ENCODE results near the gene ALMS1.
"Not testable (repeated sequence)": the region's sequence is repeated elsewhere in the genome, so short reads cannot be mapped to it uniquely, and the experiment has no call there.

ALMS1 gene

GRCh38 chr2:73468376-73468775 lies 82.7 kb downstream of the ALMS1 start:
- no peak overlapping the region for H2AK5ac ChIP-seq (ENCODE audit: low read length)
- no peaks in the 10 kb centered on the region for H3K79me1 ChIP-seq (ENCODE audit: low read length)
- H4K8ac ChIP-seq (ENCODE audit: low read depth, low read length) = no peak overlapping the region
- H3K27me3 ChIP-seq (ENCODE audit: insufficient read depth, low read length) = no peaks in the 10 kb centered on the region
- no peak for DNase-seq
- no peak overlapping the region for H3K27ac ChIP-seq (ENCODE audit: low read depth, low read length)
- H3K9me3 ChIP-seq (ENCODE audit: insufficient read depth, low read depth, low read length) = no peaks in the 10 kb centered on the region
- H3K79me2 ChIP-seq (ENCODE audit: control insufficient read depth, insufficient read depth, low read length, poor library complexity) = no peaks in the 10 kb centered on the region
- no peak overlapping the region for H3K4ac ChIP-seq (ENCODE audit: low read depth, low read length)
- WGBS (ENCODE audit: extremely low coverage, insufficient coverage, insufficient read length) = no CpG with 5 or more reads among the region's 1 CpG
- H2BK5ac ChIP-seq (ENCODE audit: low read depth, low read length, poor library complexity) = no peak overlapping the region
- no peak overlapping the region for H3K9ac ChIP-seq (ENCODE audit: low read length)
- no peak overlapping the region for H4K91ac ChIP-seq (ENCODE audit: low read depth, low read length)
- no peaks in the 10 kb centered on the region for H3K36me3 ChIP-seq (ENCODE audit: control insufficient read depth in 1 of 2, insufficient read depth in 2 of 2, low read length in 2 of 2)
- no peak overlapping the region for H2BK12ac ChIP-seq (ENCODE audit: low read length)
- no peak overlapping the region for H3K4me2 ChIP-seq (ENCODE audit: low read length)
- no peak overlapping the region for H4K12ac ChIP-seq (ENCODE audit: low read depth, low read length)
- no peak overlapping the region for H3K14ac ChIP-seq (ENCODE audit: low read length)
- no peak overlapping the region for H3K18ac ChIP-seq (ENCODE audit: low read length)
- H3K23ac ChIP-seq (ENCODE audit: low read length) = no peak overlapping the region
- H3K4me3 ChIP-seq (ENCODE audit: low read depth, low read length) = no peak overlapping the region
- no peak overlapping the region for H2AFZ ChIP-seq (ENCODE audit: insufficient read depth, low read length, poor library complexity)
- H3K4me1 ChIP-seq (ENCODE audit: control insufficient read depth in 1 of 2, insufficient read depth in 2 of 2, low read length in 2 of 2) = no peaks in the 10 kb centered on the region
- no peak overlapping the region for H2BK120ac ChIP-seq (ENCODE audit: insufficient read depth, low read length, poor library complexity)

GRCh38 chr2:73483874-73484273 lies 98.2 kb downstream of the ALMS1 start:
- not testable (repeated sequence) for H4K91ac ChIP-seq (ENCODE audit: low read depth, low read length); H3K4ac ChIP-seq (ENCODE audit: low read depth, low read length); DNase-seq; H3K27me3 ChIP-seq (ENCODE audit: insufficient read depth, low read length); H3K79me1 ChIP-seq (ENCODE audit: low read length); H3K4me2 ChIP-seq (ENCODE audit: low read length); H2BK120ac ChIP-seq (ENCODE audit: insufficient read depth, low read length, poor library complexity); H4K8ac ChIP-seq (ENCODE audit: low read depth, low read length); H3K4me3 ChIP-seq (ENCODE audit: low read depth, low read length); H3K9me3 ChIP-seq (ENCODE audit: insufficient read depth, low read depth, low read length); H3K36me3 ChIP-seq (ENCODE audit: control insufficient read depth in 1 of 2, insufficient read depth in 2 of 2, low read length in 2 of 2); H3K23ac ChIP-seq (ENCODE audit: low read length); H3K27ac ChIP-seq (ENCODE audit: low read depth, low read length); H2AK5ac ChIP-seq (ENCODE audit: low read length); H3K4me1 ChIP-seq (ENCODE audit: control insufficient read depth in 1 of 2, insufficient read depth in 2 of 2, low read length in 2 of 2); H2AFZ ChIP-seq (ENCODE audit: insufficient read depth, low read length, poor library complexity); H3K9ac ChIP-seq (ENCODE audit: low read length); H4K12ac ChIP-seq (ENCODE audit: low read depth, low read length); H2BK5ac ChIP-seq (ENCODE audit: low read depth, low read length, poor library complexity); H2BK12ac ChIP-seq (ENCODE audit: low read length); H3K79me2 ChIP-seq (ENCODE audit: control insufficient read depth, insufficient read depth, low read length, poor library complexity); H3K14ac ChIP-seq (ENCODE audit: low read length); H3K18ac ChIP-seq (ENCODE audit: low read length)
- no CpG with 5 or more reads among the region's 1 CpG for WGBS (ENCODE audit: extremely low coverage, insufficient coverage, insufficient read length)

DNA sequence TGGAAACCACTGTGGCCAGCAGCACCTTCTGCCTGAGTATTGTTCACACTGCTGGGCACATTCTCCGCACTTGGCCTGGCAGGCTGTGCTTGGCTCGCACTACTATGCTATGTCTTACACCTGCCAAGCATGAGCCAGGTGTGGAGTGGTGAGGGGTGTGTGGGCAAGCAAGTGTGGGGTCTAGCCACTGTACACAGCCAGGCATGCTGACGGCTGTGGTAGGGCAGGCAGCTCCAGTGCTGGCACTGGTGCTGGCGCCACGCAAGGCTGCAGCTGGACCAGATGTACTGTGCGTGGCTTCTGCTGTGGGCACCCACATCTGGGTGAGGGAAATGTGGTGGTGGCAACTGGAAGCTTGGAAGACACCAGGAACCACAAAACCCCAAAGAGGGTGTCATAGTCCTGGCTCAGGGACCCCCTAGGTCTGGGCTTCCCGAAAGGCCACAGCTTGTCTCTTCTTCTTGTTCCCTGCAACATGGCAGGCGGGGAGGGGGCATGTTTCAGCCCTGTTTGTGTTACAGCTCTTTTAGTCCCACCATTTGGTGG lies 101.5 kb downstream of the ALMS1 start:
- Histone ChIP-seq H3K4me3 (ENCODE audit: low read depth, low read length) (peak overlapping the region; percentile 58), H3K9me3 (ENCODE audit: insufficient read depth, low read depth, low read length) (peaks cover 5% of the 10 kb centered on the region)
- WGBS (ENCODE audit: extremely low coverage, insufficient coverage, insufficient read length) = no CpG with 5 or more reads among the region's 8 CpGs

DNA sequence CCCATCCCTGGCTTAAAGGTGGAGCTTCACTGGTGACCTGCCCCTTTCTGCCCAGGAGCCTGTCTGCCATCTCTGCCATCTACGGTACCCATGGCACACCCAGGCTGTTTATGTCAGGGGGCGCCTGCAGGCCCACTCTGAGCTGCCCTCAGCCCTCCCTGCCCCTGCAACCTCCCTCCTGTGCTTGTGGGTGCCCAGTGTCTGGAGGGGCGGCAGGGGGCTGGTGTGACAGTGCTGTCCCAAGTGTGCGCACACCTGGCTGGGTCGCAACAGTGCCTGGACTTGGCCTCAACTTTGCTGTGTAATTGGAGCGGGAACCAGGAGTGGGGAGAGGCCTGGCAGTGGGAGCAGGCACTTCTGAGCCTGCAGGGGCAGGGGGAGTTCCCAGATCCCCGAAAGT lies 102.4 kb downstream of the ALMS1 start:
- WGBS (ENCODE audit: extremely low coverage, insufficient coverage, insufficient read length) = no CpG with 5 or more reads among the region's 7 CpGs
- Histone ChIP-seq H2AK5ac (ENCODE audit: low read length) (no peak overlapping the region), H3K9me3 (ENCODE audit: insufficient read depth, low read depth, low read length) (peaks cover 5% of the 10 kb centered on the region), H3K4me1 (ENCODE audit: control insufficient read depth in 1 of 2, insufficient read depth in 2 of 2, low read length in 2 of 2) (no peaks in the 10 kb centered on the region), H4K12ac (ENCODE audit: low read depth, low read length) (no peak overlapping the region), H4K8ac (ENCODE audit: low read depth, low read length) (no peak overlapping the region), H3K14ac (ENCODE audit: low read length) (no peak overlapping the region), H4K91ac (ENCODE audit: low read depth, low read length) (no peak overlapping the region), H3K9ac (ENCODE audit: low read length) (no peak overlapping the region), H3K27ac (ENCODE audit: low read depth, low read length) (no peak overlapping the region), H3K4me3 (ENCODE audit: low read depth, low read length) (no peak overlapping the region), H3K36me3 (ENCODE audit: control insufficient read depth in 1 of 2, insufficient read depth in 2 of 2, low read length in 2 of 2) (peaks cover 0 to 1% of the 10 kb centered on the region in 2 experiments), H3K79me1 (ENCODE audit: low read length) (no peaks in the 10 kb centered on the region), H2BK5ac (ENCODE audit: low read depth, low read length, poor library complexity) (no peak overlapping the region), H3K27me3 (ENCODE audit: insufficient read depth, low read length) (no peaks in the 10 kb centered on the region), H2BK12ac (ENCODE audit: low read length) (no peak overlapping the region), H2BK120ac (ENCODE audit: insufficient read depth, low read length, poor library complexity) (no peak overlapping the region), H3K4me2 (ENCODE audit: low read length) (no peak overlapping the region), H3K18ac (ENCODE audit: low read length) (no peak overlapping the region), H3K4ac (ENCODE audit: low read depth, low read length) (no peak overlapping the region), H3K23ac (ENCODE audit: low read length) (no peak overlapping the region), H2AFZ (ENCODE audit: insufficient read depth, low read length, poor library complexity) (no peak overlapping the region), H3K79me2 (ENCODE audit: control insufficient read depth, insufficient read depth, low read length, poor library complexity) (no peaks in the 10 kb centered on the region)
- DNase-seq = no peak

More for the DNA sequence above, 101.5 kb downstream of the ALMS1 start:
- Histone ChIP-seq H3K18ac (ENCODE audit: low read length) (no peak overlapping the region), H3K27me3 (ENCODE audit: insufficient read depth, low read length) (no peaks in the 10 kb centered on the region), H3K23ac (ENCODE audit: low read length) (no peak overlapping the region), H3K36me3 (ENCODE audit: control insufficient read depth in 1 of 2, insufficient read depth in 2 of 2, low read length in 2 of 2) (peaks cover 0 to 1% of the 10 kb centered on the region in 2 experiments), H3K14ac (ENCODE audit: low read length) (no peak overlapping the region), H4K8ac (ENCODE audit: low read depth, low read length) (no peak overlapping the region), H2BK5ac (ENCODE audit: low read depth, low read length, poor library complexity) (no peak overlapping the region), H2AFZ (ENCODE audit: insufficient read depth, low read length, poor library complexity) (no peak overlapping the region), H2BK12ac (ENCODE audit: low read length) (no peak overlapping the region), H4K91ac (ENCODE audit: low read depth, low read length) (no peak overlapping the region), H3K4me2 (ENCODE audit: low read length) (no peak overlapping the region), H3K4me1 (ENCODE audit: control insufficient read depth in 1 of 2, insufficient read depth in 2 of 2, low read length in 2 of 2) (no peaks in the 10 kb centered on the region), H3K4ac (ENCODE audit: low read depth, low read length) (no peak overlapping the region), H2BK120ac (ENCODE audit: insufficient read depth, low read length, poor library complexity) (no peak overlapping the region), H2AK5ac (ENCODE audit: low read length) (no peak overlapping the region), H3K79me2 (ENCODE audit: control insufficient read depth, insufficient read depth, low read length, poor library complexity) (no peaks in the 10 kb centered on the region), H3K79me1 (ENCODE audit: low read length) (no peaks in the 10 kb centered on the region), H3K9ac (ENCODE audit: low read length) (no peak overlapping the region), H4K12ac (ENCODE audit: low read depth, low read length) (no peak overlapping the region), H3K27ac (ENCODE audit: low read depth, low read length) (no peak overlapping the region)
- DNase-seq = no peak

Measured in trophoblast cell (in vitro differentiated cells and primary cell).